ENCODE results near the gene AGAP1. TPM values are rescaled to one million over a fixed set of nuclear protein-coding genes. Genes with fewer than 3 reads are reported as not detected.

The AGAP1 gene
- total RNA-seq, 1 donor from 2014 or later, result 3.8 TPM

DNA sequence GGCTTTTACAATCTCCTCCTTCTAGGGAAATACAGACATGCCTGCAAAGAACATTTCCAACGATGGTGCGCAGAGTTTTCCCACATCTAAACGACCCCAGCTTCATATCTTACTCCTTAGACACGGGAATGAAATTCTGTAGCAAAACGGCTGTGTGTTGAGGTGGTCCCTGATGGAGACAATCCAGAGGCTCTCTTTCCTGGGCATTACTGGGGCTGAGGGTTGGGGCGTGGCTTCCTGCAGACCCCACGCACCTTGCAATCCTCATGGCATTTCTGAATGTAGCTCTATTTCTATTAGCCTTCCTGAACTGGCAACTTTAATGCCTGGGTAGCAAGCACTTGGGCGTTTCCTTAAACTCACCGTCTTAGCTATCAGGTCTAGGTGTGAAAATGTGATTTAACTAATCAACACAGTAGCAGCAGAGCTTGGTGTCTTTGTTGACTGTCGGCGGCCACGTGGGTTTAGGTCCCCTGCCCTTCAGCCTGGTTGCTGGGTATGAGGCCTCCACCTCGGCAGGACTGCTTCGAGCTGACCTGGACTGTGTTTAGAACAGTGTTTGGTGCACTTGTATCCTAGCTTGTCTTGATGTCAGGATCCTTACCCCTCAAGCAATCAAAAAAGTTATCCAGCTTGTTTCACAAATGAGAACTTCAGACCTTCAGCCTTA lies 431.5 kb downstream of the AGAP1 start:
- no peak overlapping the region for H3K27ac Mint-ChIP-seq
- no peaks in the 10 kb centered on the region for H3K4me1 Mint-ChIP-seq
- intact Hi-C loops (cut with micrococcal nuclease), result no loop called here
- no peaks in the 10 kb centered on the region for H3K9me3 Mint-ChIP-seq
- H3K36me3 Mint-ChIP-seq (ENCODE audit: low read depth), result no peaks in the 10 kb centered on the region
- no peak overlapping the region for H3K4me3 Mint-ChIP-seq
- no peaks in the 10 kb centered on the region for H3K27me3 Mint-ChIP-seq
- no peak for DNase-seq

DNA sequence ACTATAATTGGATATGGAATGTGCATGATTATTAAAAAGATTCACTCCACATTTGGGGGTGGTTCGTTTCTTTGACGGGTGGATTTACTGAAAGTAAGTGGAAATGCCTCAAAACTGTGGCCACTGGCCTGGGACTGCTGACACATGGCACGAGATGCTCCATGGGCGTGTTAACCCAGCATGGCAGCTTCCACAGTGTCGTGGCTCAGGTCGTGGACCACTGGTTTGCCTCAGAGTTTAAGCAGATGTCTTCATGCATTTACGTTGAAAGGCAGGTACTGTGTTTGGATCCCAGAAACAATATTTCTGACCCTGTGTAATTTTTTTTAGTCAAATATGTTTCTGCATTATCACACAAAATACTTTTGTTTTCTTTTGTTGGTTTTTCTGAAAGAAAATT lies 432.4 kb downstream of the AGAP1 start:
- no peak for DNase-seq
- Mint-ChIP-seq H3K27ac (no peak overlapping the region), H3K27me3 (no peaks in the 10 kb centered on the region), H3K9me3 (no peaks in the 10 kb centered on the region), H3K4me1 (no peaks in the 10 kb centered on the region), H3K4me3 (no peak overlapping the region), H3K36me3 (ENCODE audit: low read depth) (no peaks in the 10 kb centered on the region)
- intact Hi-C loops (cut with micrococcal nuclease), result no loop called here

DNA sequence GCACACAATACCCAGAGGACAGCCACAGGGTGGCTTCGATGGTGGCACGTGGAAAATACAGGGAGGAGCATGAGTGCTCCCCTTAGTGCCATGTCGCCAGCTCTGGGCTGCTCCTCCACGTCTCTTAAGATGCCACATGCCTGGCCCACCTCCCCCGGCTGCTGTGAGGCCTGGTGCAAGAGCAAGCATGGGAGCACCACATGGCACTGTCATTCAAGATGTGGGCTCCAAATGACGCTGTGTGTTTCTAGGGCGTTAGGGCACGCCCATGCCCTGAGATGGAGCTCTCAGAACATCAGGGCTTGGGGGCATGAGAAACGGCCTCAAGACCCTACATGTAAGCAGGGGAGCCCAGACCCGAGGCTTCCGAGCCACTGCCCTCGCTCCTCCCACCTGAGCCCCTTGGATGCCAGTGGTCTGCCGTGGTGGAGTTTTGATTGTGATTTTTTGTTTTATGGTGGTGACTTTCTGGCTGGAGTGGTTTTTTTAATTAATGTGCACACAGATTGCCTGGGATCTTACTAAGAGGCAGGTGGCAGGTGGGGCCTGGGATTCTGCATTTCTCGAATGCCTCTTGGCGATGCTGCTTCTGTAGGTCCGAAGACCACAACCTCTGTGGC lies 435.0 kb downstream of the AGAP1 start:
- Mint-ChIP-seq H3K9me3 (no peaks in the 10 kb centered on the region), H3K27me3 (no peaks in the 10 kb centered on the region), H3K27ac (no peak overlapping the region), H3K4me1 (no peaks in the 10 kb centered on the region), H3K4me3 (no peak overlapping the region), H3K36me3 (ENCODE audit: low read depth) (no peaks in the 10 kb centered on the region)
- intact Hi-C loops (cut with micrococcal nuclease), result no loop called here
- no peak for DNase-seq

DNA sequence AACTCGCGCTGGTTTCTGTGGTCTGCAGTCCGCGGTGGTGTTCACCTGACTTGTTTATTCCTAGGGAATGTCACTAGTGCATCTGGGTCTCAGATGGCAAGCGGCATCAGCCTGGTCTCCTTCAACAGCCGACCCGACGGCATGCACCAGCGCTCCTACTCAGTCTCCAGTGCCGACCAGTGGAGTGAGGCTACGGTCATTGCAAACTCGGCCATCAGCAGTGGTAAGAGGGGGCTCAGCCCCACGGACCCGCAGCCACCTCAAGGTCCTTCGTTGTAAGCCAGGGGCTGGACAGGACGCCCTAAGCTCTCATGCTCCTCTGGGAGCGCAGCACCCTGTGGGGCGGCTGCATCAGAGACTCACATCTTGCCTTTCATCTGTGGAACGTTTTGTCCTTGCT lies 436.9 kb downstream of the AGAP1 start:
- H3K27me3 Mint-ChIP-seq, result no peaks in the 10 kb centered on the region
- DNase-seq, result no peak
- H3K27ac Mint-ChIP-seq, result no peak overlapping the region
- no peak overlapping the region for H3K4me3 Mint-ChIP-seq
- intact Hi-C loops (cut with micrococcal nuclease), result no loop called here
- no peaks in the 10 kb centered on the region for H3K9me3 Mint-ChIP-seq
- H3K4me1 Mint-ChIP-seq, result no peaks in the 10 kb centered on the region
- H3K36me3 Mint-ChIP-seq (ENCODE audit: low read depth), result no peaks in the 10 kb centered on the region

DNA sequence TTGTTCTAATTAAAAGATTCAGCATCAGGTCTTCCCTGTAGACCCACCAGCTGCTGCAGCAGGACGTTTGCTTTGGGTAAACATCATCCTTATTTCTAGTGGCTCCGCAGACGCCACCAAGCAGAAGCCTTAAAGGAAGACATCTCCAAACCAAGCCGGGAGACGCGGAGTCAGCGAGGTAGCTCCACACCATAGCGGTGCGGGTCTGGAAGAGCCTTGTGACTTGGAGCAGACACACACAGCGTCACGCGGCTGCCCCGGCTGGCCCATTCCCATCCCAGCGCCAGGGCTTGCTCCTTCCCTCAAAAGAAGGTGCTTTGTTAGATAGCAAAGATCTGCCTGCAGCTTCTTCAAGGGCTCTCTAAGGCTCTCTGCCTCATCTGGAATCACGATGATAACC lies 437.8 kb downstream of the AGAP1 start:
- DNase-seq, result no peak
- intact Hi-C loops (cut with micrococcal nuclease), result no loop called here
- H3K4me3 Mint-ChIP-seq, result no peak overlapping the region
- H3K4me1 Mint-ChIP-seq, result no peaks in the 10 kb centered on the region
- H3K9me3 Mint-ChIP-seq, result no peaks in the 10 kb centered on the region
- H3K27ac Mint-ChIP-seq, result no peak overlapping the region
- H3K27me3 Mint-ChIP-seq, result no peaks in the 10 kb centered on the region
- no peaks in the 10 kb centered on the region for H3K36me3 Mint-ChIP-seq (ENCODE audit: low read depth)

DNA sequence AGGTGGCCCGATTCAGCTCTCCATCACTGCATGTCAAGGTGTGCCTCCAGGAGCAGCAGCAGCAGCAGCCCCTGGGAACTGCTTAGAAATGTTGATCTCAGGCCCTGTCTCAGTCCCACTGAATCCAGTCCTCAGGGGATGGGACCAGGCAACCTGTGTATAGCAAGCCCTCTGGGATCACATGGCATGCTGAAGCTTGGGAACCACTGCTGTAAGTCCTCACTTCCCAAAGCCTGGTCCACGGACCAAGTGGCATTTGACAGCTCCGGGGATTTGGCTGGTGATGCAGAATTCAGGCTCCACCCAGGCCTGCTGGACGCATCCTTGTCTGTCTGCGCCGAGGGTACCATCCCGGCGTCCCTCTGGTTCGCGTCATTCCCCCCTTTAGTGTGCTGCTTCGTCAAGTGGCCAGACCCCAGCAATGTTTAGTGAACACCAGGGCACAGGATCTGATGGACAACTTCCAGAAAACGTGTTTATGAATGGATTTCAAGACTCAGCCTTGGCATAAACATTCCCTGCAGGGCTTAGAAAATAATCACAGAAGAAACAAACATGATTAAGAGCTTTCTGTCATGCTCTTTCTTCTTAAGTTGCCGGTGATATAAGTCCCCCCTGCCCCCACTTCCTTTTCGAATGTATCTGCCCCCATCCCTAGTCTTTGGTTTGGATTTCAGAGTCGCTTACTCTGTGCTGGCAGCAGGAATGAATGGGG lies 440.4 kb downstream of the AGAP1 start:
- intact Hi-C loops (cut with micrococcal nuclease), result no loop called here
- no peaks in the 10 kb centered on the region for H3K4me1 Mint-ChIP-seq

DNA sequence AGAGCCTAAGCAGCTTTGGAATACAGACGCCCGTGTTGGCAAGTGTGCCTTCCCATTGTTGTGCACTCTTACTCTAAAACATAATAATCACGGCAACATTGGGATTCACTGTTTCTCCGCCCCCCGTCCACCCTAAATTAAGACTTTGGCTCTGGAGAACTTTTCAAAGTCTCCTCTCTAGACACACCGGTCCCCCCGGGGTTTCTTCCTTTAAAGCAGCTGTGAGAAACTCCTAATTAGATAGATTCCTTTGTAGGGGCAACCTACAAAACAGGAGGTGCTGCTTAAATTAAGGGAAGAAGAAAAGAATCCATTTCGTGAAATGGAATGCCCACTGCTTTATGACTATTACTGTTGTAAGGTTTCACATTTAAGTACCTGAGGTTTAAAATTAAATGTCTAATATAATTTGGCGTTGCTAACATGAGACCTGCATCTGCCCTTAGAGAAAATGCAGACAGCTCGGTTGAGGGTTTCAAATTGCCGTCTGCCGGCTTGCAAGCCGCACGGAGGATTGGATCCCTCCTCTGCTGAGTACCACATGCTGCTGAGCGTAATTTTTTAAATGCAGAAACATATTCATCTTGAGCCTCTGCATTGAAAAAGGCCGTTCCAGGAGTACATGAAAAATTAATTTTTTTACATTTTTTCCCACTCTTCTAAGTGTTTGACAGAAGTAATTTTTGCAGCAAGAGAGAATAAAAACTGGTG lies 441.1 kb downstream of the AGAP1 start:
- DNase-seq, result no peak
- no peaks in the 10 kb centered on the region for H3K9me3 Mint-ChIP-seq
- no peaks in the 10 kb centered on the region for H3K36me3 Mint-ChIP-seq (ENCODE audit: low read depth)
- intact Hi-C loops (cut with micrococcal nuclease), result no loop called here
- no peak overlapping the region for H3K27ac Mint-ChIP-seq
- H3K27me3 Mint-ChIP-seq, result no peaks in the 10 kb centered on the region
- no peaks in the 10 kb centered on the region for H3K4me1 Mint-ChIP-seq
- H3K4me3 Mint-ChIP-seq, result no peak overlapping the region

More for the DNA sequence above, 440.4 kb downstream of the AGAP1 start:
- DNase-seq, result no peak
- no peak overlapping the region for H3K27ac Mint-ChIP-seq
- no peaks in the 10 kb centered on the region for H3K9me3 Mint-ChIP-seq
- no peak overlapping the region for H3K4me3 Mint-ChIP-seq
- H3K27me3 Mint-ChIP-seq, result no peaks in the 10 kb centered on the region
- no peaks in the 10 kb centered on the region for H3K36me3 Mint-ChIP-seq (ENCODE audit: low read depth)

DNA sequence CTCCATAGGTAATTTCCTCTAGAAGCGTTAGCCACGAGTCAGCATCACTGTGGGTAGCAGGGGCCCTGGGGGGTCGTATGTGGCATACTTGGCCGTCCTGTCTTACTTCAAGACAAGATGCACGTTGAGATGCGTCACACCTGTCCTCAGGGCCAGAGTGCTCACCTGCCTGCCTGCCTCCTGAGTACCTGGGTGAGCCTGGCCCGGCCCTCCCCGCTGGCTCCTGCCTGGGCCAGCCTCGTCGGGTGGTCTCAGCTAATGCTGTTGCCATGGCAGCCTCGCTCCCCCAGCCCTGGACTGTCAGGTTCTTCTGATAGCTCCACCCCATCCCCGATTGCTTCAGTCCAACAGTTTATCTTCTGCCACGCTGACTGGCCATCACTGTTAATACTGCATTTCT lies 441.9 kb downstream of the AGAP1 start:
- no peaks in the 10 kb centered on the region for H3K9me3 Mint-ChIP-seq
- H3K4me1 Mint-ChIP-seq, result no peaks in the 10 kb centered on the region
- H3K4me3 Mint-ChIP-seq, result no peak overlapping the region
- intact Hi-C loops (cut with micrococcal nuclease), result no loop called here
- H3K27ac Mint-ChIP-seq, result no peak overlapping the region
- no peaks in the 10 kb centered on the region for H3K27me3 Mint-ChIP-seq
- no peaks in the 10 kb centered on the region for H3K36me3 Mint-ChIP-seq (ENCODE audit: low read depth)
- no peak for DNase-seq

DNA sequence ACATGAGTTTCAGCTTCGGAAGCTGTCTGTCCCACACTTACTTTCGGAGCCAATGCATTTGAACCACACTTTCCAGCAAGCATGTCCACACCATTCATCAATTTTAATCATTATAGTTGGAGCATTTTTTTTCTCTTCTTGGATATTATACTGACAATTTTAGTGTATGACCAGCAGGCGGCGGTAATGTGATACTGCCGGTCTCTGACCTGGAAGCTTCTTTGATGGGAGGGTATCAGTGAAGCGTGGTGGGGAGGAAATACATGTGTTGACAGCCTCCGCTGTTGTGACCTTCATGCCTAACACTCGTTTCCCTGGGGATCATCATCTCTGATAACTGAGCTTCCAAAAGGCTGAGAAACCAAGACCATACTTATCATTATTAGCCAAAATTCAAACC lies 442.6 kb downstream of the AGAP1 start:
- intact Hi-C loops (cut with micrococcal nuclease), result no loop called here
- H3K4me1 Mint-ChIP-seq, result no peaks in the 10 kb centered on the region
- no peak overlapping the region for H3K4me3 Mint-ChIP-seq
- no peak for DNase-seq
- H3K27me3 Mint-ChIP-seq, result no peaks in the 10 kb centered on the region
- H3K9me3 Mint-ChIP-seq, result no peaks in the 10 kb centered on the region
- no peak overlapping the region for H3K27ac Mint-ChIP-seq
- no peaks in the 10 kb centered on the region for H3K36me3 Mint-ChIP-seq (ENCODE audit: low read depth)

DNA sequence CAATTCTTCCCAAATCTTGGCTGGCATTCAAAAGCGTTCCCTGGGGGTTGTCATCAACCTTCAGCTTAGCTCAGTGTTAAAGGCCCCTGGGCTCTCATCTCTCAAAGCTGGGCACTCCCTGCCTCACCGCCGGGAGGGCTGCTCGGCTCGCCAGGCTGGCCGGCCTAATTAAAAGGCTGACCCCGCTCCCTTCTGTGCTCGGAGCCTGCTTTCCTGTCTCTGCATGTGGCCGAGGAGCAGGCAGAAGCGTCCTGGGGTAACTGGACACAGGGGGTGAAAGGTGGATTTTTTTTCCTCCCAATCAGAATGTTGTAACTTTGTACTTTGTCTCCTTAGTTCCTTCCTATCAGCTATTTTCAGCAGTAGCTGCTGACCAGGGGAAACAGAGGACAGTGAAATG lies 443.2 kb downstream of the AGAP1 start:
- Mint-ChIP-seq H3K27ac (no peak overlapping the region), H3K9me3 (no peaks in the 10 kb centered on the region), H3K27me3 (no peaks in the 10 kb centered on the region), H3K4me1 (no peaks in the 10 kb centered on the region), H3K36me3 (ENCODE audit: low read depth) (no peaks in the 10 kb centered on the region), H3K4me3 (no peak overlapping the region)
- intact Hi-C loops (cut with micrococcal nuclease), result no loop called here
- DNase-seq, result no peak

DNA sequence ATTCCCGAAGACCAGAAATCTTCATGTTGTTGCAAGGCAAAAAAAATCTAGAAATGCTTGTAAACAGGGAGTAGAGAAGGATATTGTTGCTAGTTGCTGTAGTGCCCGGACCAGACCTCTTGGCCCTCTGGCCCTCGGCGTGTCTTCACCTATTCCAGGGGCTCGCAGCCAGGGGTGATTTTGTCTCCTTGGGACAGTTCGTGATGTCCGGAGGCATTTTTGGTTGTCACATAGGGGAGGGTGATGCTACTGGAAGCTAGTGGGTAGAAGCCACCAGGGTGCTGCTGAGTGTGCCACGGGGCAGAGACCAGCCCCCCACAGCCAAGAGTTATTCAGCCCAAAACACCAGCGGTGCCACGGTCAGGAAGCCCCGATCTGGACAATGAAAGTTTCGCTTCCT lies 443.7 kb downstream of the AGAP1 start:
- no peaks in the 10 kb centered on the region for H3K36me3 Mint-ChIP-seq (ENCODE audit: low read depth)
- H3K27me3 Mint-ChIP-seq, result no peaks in the 10 kb centered on the region
- H3K27ac Mint-ChIP-seq, result no peak overlapping the region
- H3K9me3 Mint-ChIP-seq, result no peaks in the 10 kb centered on the region
- no peak for DNase-seq
- no peaks in the 10 kb centered on the region for H3K4me1 Mint-ChIP-seq
- no peak overlapping the region for H3K4me3 Mint-ChIP-seq
- intact Hi-C loops (cut with micrococcal nuclease), result no loop called here

DNA sequence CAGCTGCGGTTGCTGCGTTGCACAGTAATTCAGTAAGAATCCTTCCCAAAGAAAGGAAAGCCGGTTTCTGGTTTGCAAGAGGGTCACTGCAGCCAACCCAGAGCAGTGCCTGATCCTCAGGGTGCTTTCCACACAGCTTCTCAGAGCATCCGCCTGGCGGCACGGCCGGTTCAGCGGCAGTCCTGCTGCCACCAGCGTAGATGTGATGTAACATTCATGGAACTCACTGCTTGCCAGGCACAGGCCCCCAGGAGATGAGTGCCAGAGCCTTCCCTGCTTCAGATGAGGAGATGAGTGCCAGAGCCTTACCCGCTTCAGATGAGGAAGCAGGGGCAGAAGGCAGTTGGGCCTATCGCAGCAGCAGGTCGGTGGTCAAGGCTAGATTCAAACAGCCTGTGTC lies 444.1 kb downstream of the AGAP1 start:
- DNase-seq, result no peak
- H3K27me3 Mint-ChIP-seq, result no peaks in the 10 kb centered on the region
- intact Hi-C loops (cut with micrococcal nuclease), result no loop called here
- no peak overlapping the region for H3K4me3 Mint-ChIP-seq
- H3K27ac Mint-ChIP-seq, result no peak overlapping the region
- H3K36me3 Mint-ChIP-seq (ENCODE audit: low read depth), result no peaks in the 10 kb centered on the region
- H3K9me3 Mint-ChIP-seq, result no peaks in the 10 kb centered on the region
- no peaks in the 10 kb centered on the region for H3K4me1 Mint-ChIP-seq

DNA sequence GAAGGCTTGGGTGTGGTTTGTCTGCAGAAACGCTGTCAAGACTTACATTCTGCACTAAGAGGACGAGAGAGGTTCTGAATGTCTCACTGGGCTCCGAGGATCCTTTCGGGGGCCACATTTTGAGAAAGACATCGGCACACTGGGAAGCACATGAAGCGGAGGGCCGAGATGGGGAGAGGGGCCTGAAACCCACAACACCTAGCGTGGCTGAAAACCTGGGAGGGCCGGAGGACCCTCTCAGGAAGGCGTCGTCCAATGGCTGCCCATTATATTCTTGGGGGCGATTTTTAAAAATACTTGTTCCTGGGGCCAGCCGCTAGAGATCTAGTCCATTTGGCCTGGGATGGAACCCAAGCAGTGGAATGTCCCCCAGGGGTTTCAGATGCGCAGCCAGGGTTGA lies 444.8 kb downstream of the AGAP1 start:
- intact Hi-C loops (cut with micrococcal nuclease), result no loop called here

DNA sequence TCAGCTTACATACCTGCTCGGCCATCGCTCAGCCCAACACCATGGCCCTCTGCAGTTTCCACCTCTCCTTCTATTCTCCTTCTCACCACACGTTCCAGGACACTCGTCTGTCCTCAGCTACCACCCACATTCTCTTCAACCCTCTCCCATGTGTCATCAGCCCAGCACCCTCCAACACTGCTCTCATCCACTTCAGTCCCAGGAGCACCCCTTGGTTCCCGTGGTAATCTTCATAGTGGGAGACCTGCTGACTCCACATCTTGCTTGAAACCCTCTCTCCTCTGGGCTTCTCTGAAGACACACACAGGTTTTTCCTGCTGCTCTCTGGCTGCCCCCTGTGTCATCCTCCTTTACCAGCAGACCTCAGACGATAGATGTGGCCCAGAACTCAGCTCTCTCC lies 445.6 kb downstream of the AGAP1 start:
- Mint-ChIP-seq H3K27me3 (no peaks in the 10 kb centered on the region), H3K9me3 (no peaks in the 10 kb centered on the region), H3K4me3 (no peak overlapping the region), H3K27ac (no peak overlapping the region), H3K36me3 (ENCODE audit: low read depth) (no peaks in the 10 kb centered on the region), H3K4me1 (no peaks in the 10 kb centered on the region)
- DNase-seq, result no peak
- intact Hi-C loops (cut with micrococcal nuclease), result no loop called here

More for the DNA sequence above, 444.8 kb downstream of the AGAP1 start:
- Mint-ChIP-seq H3K27me3 (no peaks in the 10 kb centered on the region), H3K4me1 (no peaks in the 10 kb centered on the region), H3K27ac (no peak overlapping the region), H3K4me3 (no peak overlapping the region), H3K9me3 (no peaks in the 10 kb centered on the region), H3K36me3 (ENCODE audit: low read depth) (no peaks in the 10 kb centered on the region)
- no peak for DNase-seq

All from activated CD4-positive, alpha-beta T cell treated with anti-CD3 and anti-CD28 coated beads, Interleukin-2, amount 10 ng/mL, durations not matched to agents 24 days and 14 days (primary cell).